HepG2 (cell line): ENCODE results near the gene EIF4ENIF1. TPM values are rescaled to one million over a fixed set of nuclear protein-coding genes. Genes with fewer than 3 reads are reported as not detected.

Source experiments
- ATAC-seq: fragments of 200-7000 bp; cut with Tn5 transposase; 3 replicates; pipeline ENCODE4 v1.9.1; 2020; ENCODE audit warnings: mild to moderate bottlenecking, moderate library complexity
- BruUV-seq: library from RNA; stranded (reverse); fragments of 400-500 nt; replicated peaks from 2 replicates; lab custom pipeline; 2021; lab: Mats Ljungman, UMichigan
- CTCF ChIA-PET: fragments of 300-600 bp; formaldehyde crosslinking; extraction: SDS; loops from one replicate; lab custom pipeline; 2021; ENCODE audit warnings: low total read pairs, inconsistent platforms, low intra/inter-chr PET ratio; lab: Yijun Ruan, JAX
- POLR2A ChIA-PET: fragments of 350-600 bp; sonication (Branson Sonifier 250); formaldehyde crosslinking; loops from one replicate; lab custom pipeline; 2020; ENCODE audit warnings: antibody characterized with exemption, inconsistent platforms; lab: Yijun Ruan, JAX
- DNase-seq: peaks from one replicate; pipeline ENCODE4 v3.0.0-alpha.2; 2015; ENCODE audit warnings: low spot score
- FAIRE-seq: peaks from 3 replicates; lab custom pipeline; 2011; peaks lifted over from hg19 to GRCh38; lab: Jason Lieb, UNC
- H2AFZ ChIP-seq: one replicate; pipeline ENCODE4 v1.6.1; 2011; ENCODE audit warnings: low read length, inconsistent platforms
- H3K27ac ChIP-seq: fragments of 300-600 bp; 3 replicates; pipeline ENCODE4 v1.8.0; 2011; ENCODE audit warnings: mixed run types, mild to moderate bottlenecking, mixed read lengths, low read length, inconsistent platforms; ENCODE audit not compliant: insufficient read depth; ENCODE audit errors: extremely low read length
- H3K27me3 ChIP-seq, 2 experiments: fragments of 200-600 bp in 1 of 2; 2 replicates in 1 of 2; 3 replicates in 1 of 2; pipeline versions ENCODE4 v1.6.0 to v1.8.0; 2011; ENCODE audit warnings: low read length in 2 of 2, mild to moderate bottlenecking in 2 of 2, moderate library complexity in 2 of 2, inconsistent platforms in 1 of 2; ENCODE audit not compliant: insufficient read depth in 2 of 2, control insufficient read depth in 1 of 2
- H3K36me3 ChIP-seq, 2 experiments: fragments of 200-600 bp in 1 of 2; replicated peaks in 1 of 2; 2 replicates in 1 of 2; 3 replicates in 1 of 2; pipeline versions ENCODE4 v1.5.1 to v1.8.0; 2011; ENCODE audit warnings: low read length in 2 of 2, inconsistent platforms in 1 of 2; ENCODE audit not compliant: insufficient read depth in 2 of 2, control insufficient read depth in 1 of 2
- H3K4me1 ChIP-seq: 2 replicates; pipeline ENCODE4 v1.5.1; 2012; ENCODE audit warnings: low read length, inconsistent platforms; ENCODE audit not compliant: insufficient read depth
- H3K4me2 ChIP-seq: 2 replicates; pipeline ENCODE4 v1.6.0; 2011; ENCODE audit warnings: low read depth, low read length, inconsistent platforms
- H3K4me3 ChIP-seq, 3 experiments: fragments of 200-600 bp in 1 of 3; sonication (generic), shearing (Covaris generic) in 1 of 3; replicated peaks in 1 of 3; 2 replicates each; pipeline ENCODE4 v1.5.1; 2011 to 2016; ENCODE audit warnings: low read length in 3 of 3, inconsistent platforms in 2 of 3, low read depth in 2 of 3, mild to moderate bottlenecking in 2 of 3, control low read depth in 1 of 3, mixed read lengths in 1 of 3; ENCODE audit not compliant: insufficient read depth in 1 of 3
- H3K79me2 ChIP-seq: one replicate; pipeline ENCODE4 v1.6.1; 2011; ENCODE audit warnings: low read length, inconsistent platforms; ENCODE audit not compliant: insufficient read depth
- H3K9ac ChIP-seq: 2 replicates; pipeline ENCODE4 v1.6.0; 2011; ENCODE audit warnings: mild to moderate bottlenecking, low read depth, low read length, inconsistent platforms; ENCODE audit not compliant: insufficient read depth
- H3K9me3 ChIP-seq: 2 replicates; pipeline ENCODE4 v1.5.1; 2012; ENCODE audit warnings: mild to moderate bottlenecking, low read length
- H4K20me1 ChIP-seq: 2 replicates; pipeline ENCODE4 v1.6.0; 2011; ENCODE audit warnings: inconsistent platforms, mild to moderate bottlenecking, low read length, moderate library complexity; ENCODE audit not compliant: insufficient read depth
- GATAD2A ChIP-seq: IDR thresholded peaks from 2 replicates; pipeline ENCODE4 v1.6.1; 2016
- MAFK ChIP-seq, 2 experiments: IDR thresholded peaks in 1 of 2; conservative IDR thresholded peaks in 1 of 2; 2 replicates each; pipeline ENCODE4 v1.6.1; 2011; ENCODE audit warnings: improper control_type of control experiment in 2 of 2, low read length in 2 of 2
- MXI1 ChIP-seq: IDR thresholded peaks from 3 replicates; pipeline ENCODE4 v1.6.1; 2012; ENCODE audit warnings: low read depth, low read length, inconsistent platforms, borderline replicate concordance
- PPARG ChIP-seq: conservative IDR thresholded peaks from 2 replicates; pipeline ENCODE4 v1.6.1; 2016; ENCODE audit warnings: missing biosample characterization, missing genetic modification reagents
- REXO4 ChIP-seq: sonication (generic); formaldehyde crosslinking; IDR thresholded peaks from 2 replicates; pipeline ENCODE4 v1.8.0; 2022; ENCODE audit warnings: missing genetic modification reagents, mild to moderate bottlenecking, borderline replicate concordance
- RFX5 ChIP-seq: IDR thresholded peaks from 2 replicates; pipeline ENCODE4 v1.6.1; 2011; ENCODE audit warnings: low read depth, low read length, improper control_type of control experiment
- ZNF383 ChIP-seq: sonication (generic); formaldehyde crosslinking; IDR thresholded peaks from 2 replicates; pipeline ENCODE4 v1.4.0; 2020; ENCODE audit warnings: missing genetic modification reagents, mild to moderate bottlenecking, borderline replicate concordance
- ZNF550 ChIP-seq: sonication (generic); formaldehyde crosslinking; IDR thresholded peaks from 2 replicates; pipeline ENCODE4 v1.4.0; 2020; ENCODE audit warnings: mild to moderate bottlenecking, missing genetic modification reagents, borderline replicate concordance
- ZNF589 ChIP-seq: sonication (generic); formaldehyde crosslinking; conservative IDR thresholded peaks from 2 replicates; pipeline ENCODE4 v1.8.0; 2022; ENCODE audit warnings: mild to moderate bottlenecking, moderate library complexity, missing genetic modification reagents
- ZNF616 ChIP-seq: sonication (generic); formaldehyde crosslinking; IDR thresholded peaks from 2 replicates; pipeline ENCODE4 v1.5.0; 2020; ENCODE audit warnings: low read depth, mild to moderate bottlenecking, missing genetic modification reagents
- ZSCAN9 ChIP-seq: IDR thresholded peaks from 2 replicates; pipeline ENCODE4 v1.6.1; 2016; ENCODE audit warnings: borderline replicate concordance
- WGBS: methylation state at CpG from one replicate; pipeline ENCODE4 v1.1.6; 2017; ENCODE audit warnings: low lambda C conversion rate; 5-methylcytosine and 5-hydroxymethylcytosine counted together
- in situ Hi-C: cut with HindIII; loops from 2 replicates; pipeline ENCODE4 v1.10.0; 2017; ENCODE audit warnings: low pct_unique_long_range_greater_than_20kb; ENCODE audit not compliant: extremely low pct_ligation_motif_present
- intact Hi-C: fragments of 100-400 bp; cut with micrococcal nuclease; formaldehyde crosslinking; loops from one replicate; pipeline ENCODE4 v1.10.0; 2022; ENCODE audit not compliant: unreplicated experiment
- polyA plus RNA-seq, 8 experiments: library from polyadenylated mRNA; depleted of rRNA in 3 of 8; stranded (reverse) in 7 of 8; unstranded in 1 of 8; fragments of >200 nt; fragmentation: Illumina TruSeq in 4 of 8; extraction: Trizol in 4 of 8; gene quantifications; 2 replicates each; pipeline versions ENCODE4 v1.2.1 to v1.2.3, GENCODE V29; 2011 to 2016; ENCODE audit warnings: low read depth in 4 of 8, missing spikeins in 1 of 8, mixed read lengths in 1 of 8; ENCODE audit not compliant: insufficient read depth in 1 of 8
- total RNA-seq, 5 experiments: library from RNA; depleted of rRNA; stranded (reverse); fragments of >200 nt; fragmentation: Illumina TruSeq; extraction: Trizol; gene quantifications; 2 replicates each; pipeline ENCODE4 v1.2.3, GENCODE V29; 2016; ENCODE audit warnings: low read depth in 1 of 5
- TF ChIP-seq, protein P1 (sequence below): sonication (generic); formaldehyde crosslinking; IDR thresholded peaks from 2 replicates; pipeline ENCODE4 v1.9.0; 2022; ENCODE audit warnings: missing genetic modification reagents, mild to moderate bottlenecking, borderline replicate concordance
- TF ChIP-seq, protein P2 (sequence below): sonication (generic); formaldehyde crosslinking; IDR thresholded peaks from 2 replicates; pipeline ENCODE4 v1.4.0; 2020; ENCODE audit warnings: missing genetic modification reagents, low read depth, mild to moderate bottlenecking, borderline replicate concordance
- TF ChIP-seq, protein P3 (sequence below): sonication (generic); formaldehyde crosslinking; IDR thresholded peaks from 2 replicates; pipeline ENCODE4 v1.4.0; 2020; ENCODE audit warnings: missing genetic modification reagents, borderline replicate concordance

Gene EIF4ENIF1
- total and polyA plus RNA-seq, 2 of the 13 experiments (the other 11 are each of a cell fraction or from before 2014, with no cell fraction given), result 11.9 to 12.3 TPM

DNA sequence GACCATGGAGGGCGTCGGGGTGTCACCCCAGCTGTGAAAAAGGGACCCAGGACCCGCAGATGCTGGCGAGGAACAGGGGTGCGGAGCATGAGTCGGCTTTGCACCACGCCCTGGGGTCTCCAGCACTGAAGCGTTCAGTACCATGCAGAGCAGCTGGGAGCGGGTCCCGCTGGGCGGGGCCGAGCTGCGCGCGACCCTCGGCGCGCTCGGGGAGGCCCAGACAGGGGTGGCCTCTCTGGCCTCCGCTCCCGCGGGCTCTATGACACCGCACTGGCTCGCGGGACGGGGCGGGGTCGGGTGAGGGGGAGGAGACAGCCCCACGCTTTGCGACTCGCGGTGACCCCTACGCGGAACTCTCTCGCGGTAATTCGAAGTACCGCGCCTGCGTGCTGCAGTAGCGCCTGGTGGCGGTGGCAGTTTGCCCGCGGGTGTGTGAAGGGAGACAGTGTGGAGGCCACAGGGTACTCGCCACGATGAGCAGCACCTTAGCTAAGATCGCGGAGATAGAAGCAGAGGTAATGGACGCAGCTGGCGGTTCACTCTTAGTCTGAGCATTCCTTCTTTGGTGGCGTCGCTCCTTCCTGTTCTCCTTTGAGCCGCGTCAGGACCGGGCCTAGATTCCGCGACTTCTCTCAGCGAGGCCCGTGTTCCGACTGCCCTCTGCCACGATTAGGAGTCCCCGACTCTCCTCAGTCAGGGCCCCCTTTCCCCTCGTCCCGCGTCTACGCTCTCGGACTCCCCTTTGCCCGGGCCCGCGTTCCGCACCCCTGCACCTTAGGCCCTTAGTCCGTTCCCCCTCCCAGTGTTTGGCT is 90.2 kb downstream of the EIF4ENIF1 start, which contains the start of gene DRG1 (continued):
- TF ChIP-seq, protein P1, sequence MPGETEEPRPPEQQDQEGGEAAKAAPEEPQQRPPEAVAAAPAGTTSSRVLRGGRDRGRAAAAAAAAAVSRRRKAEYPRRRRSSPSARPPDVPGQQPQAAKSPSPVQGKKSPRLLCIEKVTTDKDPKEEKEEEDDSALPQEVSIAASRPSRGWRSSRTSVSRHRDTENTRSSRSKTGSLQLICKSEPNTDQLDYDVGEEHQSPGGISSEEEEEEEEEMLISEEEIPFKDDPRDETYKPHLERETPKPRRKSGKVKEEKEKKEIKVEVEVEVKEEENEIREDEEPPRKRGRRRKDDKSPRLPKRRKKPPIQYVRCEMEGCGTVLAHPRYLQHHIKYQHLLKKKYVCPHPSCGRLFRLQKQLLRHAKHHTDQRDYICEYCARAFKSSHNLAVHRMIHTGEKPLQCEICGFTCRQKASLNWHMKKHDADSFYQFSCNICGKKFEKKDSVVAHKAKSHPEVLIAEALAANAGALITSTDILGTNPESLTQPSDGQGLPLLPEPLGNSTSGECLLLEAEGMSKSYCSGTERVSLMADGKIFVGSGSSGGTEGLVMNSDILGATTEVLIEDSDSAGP (CRISPR knock-in tag), result peak; percentile 91
- TF ChIP-seq ZNF589 (CRISPR knock-in tag) (peak; percentile 93), REXO4 (CRISPR knock-in tag) (no peak), RFX5 (no peak)
- TF ChIP-seq, protein P2, sequence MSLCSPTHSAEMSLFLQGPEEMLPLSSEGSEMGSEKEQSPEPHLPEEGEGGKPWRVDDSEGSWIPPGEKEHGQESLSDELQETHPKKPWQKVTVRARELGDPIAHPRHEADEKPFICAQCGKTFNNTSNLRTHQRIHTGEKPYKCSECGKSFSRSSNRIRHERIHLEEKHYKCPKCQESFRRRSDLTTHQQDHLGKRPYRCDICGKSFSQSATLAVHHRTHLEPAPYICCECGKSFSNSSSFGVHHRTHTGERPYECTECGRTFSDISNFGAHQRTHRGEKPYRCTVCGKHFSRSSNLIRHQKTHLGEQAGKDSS (CRISPR knock-in tag), result no peak

DNA sequence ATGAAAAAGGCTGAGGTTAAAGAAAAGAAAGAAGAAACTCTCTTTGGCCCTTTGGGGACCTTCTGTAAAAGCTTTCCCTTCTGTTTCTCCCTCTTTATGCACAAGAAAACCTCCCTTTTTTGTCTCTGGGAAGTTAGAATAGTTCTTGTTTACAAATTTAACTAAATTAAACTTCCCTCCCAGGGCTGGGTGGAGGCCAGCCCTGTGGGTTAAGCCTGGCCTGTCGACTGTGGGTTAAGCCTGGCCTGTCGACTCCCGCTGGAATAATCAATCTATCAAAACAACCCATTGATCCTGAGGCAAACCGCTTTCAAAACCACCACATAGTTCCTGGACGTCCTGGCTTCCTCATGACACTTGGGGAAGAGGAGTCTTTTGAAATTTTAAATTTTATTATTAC is 91.4 kb downstream of the EIF4ENIF1 start:
- in situ Hi-C loops, result loop anchor here (5.0 kb wide), 1 partner anchor 51 kb away; the partner anchor contains the start of gene PATZ1
- DNase-seq, result peak; percentile 14
- H3K36me3 ChIP-seq, result peaks cover 2 to 8% of the 10 kb centered on the region in 2 experiments
- WGBS, result 1% methylated on average over 5 of the region's 5 CpGs
- peaks cover 35% of the 10 kb centered on the region for H3K79me2 ChIP-seq
- ATAC-seq, result no peak
- ChIA-PET POLR2A (interaction anchor here (1.0 to 6.0 kb wide), 6 partner anchors 31 to 59 kb away, joined by 4 to 98 read pairs (median 5); partner anchors contain the start of gene PATZ1), CTCF (no interaction called here)
- BruUV-seq, result no TSS peak
- intact Hi-C loops, result no loop called here
- H3K4me1 ChIP-seq, result peaks cover 39% of the 10 kb centered on the region
- no peaks in the 10 kb centered on the region for H3K9me3 ChIP-seq
- peak overlapping the region; percentile 97 for H3K9ac ChIP-seq
- no peaks in the 10 kb centered on the region; the same call in 1 of the 2 replicates for H4K20me1 ChIP-seq
- peak overlapping the region; percentile 92 for H3K4me2 ChIP-seq
- no peaks in the 10 kb centered on the region; a peak in 1 of 5 replicates for H3K27me3 ChIP-seq
- no peak for FAIRE-seq
- peak overlapping the region; percentile 67 for H3K27ac ChIP-seq
- peak overlapping the region; percentile 70 for H2AFZ ChIP-seq
- peak overlapping the region; percentile 83 to 100 (median 95) for H3K4me3 ChIP-seq
- TF ChIP-seq, protein P3, sequence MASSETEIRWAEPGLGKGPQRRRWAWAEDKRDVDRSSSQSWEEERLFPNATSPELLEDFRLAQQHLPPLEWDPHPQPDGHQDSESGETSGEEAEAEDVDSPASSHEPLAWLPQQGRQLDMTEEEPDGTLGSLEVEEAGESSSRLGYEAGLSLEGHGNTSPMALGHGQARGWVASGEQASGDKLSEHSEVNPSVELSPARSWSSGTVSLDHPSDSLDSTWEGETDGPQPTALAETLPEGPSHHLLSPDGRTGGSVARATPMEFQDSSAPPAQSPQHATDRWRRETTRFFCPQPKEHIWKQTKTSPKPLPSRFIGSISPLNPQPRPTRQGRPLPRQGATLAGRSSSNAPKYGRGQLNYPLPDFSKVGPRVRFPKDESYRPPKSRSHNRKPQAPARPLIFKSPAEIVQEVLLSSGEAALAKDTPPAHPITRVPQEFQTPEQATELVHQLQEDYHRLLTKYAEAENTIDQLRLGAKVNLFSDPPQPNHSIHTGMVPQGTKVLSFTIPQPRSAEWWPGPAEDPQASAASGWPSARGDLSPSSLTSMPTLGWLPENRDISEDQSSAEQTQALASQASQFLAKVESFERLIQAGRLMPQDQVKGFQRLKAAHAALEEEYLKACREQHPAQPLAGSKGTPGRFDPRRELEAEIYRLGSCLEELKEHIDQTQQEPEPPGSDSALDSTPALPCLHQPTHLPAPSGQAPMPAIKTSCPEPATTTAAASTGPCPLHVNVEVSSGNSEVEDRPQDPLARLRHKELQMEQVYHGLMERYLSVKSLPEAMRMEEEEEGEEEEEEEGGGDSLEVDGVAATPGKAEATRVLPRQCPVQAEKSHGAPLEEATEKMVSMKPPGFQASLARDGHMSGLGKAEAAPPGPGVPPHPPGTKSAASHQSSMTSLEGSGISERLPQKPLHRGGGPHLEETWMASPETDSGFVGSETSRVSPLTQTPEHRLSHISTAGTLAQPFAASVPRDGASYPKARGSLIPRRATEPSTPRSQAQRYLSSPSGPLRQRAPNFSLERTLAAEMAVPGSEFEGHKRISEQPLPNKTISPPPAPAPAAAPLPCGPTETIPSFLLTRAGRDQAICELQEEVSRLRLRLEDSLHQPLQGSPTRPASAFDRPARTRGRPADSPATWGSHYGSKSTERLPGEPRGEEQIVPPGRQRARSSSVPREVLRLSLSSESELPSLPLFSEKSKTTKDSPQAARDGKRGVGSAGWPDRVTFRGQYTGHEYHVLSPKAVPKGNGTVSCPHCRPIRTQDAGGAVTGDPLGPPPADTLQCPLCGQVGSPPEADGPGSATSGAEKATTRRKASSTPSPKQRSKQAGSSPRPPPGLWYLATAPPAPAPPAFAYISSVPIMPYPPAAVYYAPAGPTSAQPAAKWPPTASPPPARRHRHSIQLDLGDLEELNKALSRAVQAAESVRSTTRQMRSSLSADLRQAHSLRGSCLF, result no peak
- TF ChIP-seq PPARG (CRISPR knock-in tag) (no peak), ZNF616 (CRISPR knock-in tag) (no peak), MAFK (conservative IDR thresholded peaks at IDR 0.05 in 1 of 2, IDR thresholded peaks at IDR 0.05 in 1 of 2; ENCODE audit: low read length in 2 of 2) (peak in 1 of 2 experiments; percentile 23; a peak in 1 of 4 replicates), ZSCAN9 (CRISPR knock-in tag) (0 out of 2 replicates have a peak, but pooled peaks have one; percentile 37), GATAD2A (CRISPR knock-in tag) (peak; percentile 39; the same call in 1 of the 2 replicates), ZNF550 (no peak), ZNF383 (no peak), MXI1 (no peak)
